NCI-H2196 (cell line): ENCODE measurements around the gene RPS16.
A peak's percentile ranks its signal among the peaks of the same experiment; 100 is the strongest.

Experiments used
- DNase-seq: peaks from one replicate; lab custom pipeline; 2025; ENCODE audit not compliant: unreplicated experiment; lab: John Stamatoyannopoulos, UW

Gene RPS16

DNA sequence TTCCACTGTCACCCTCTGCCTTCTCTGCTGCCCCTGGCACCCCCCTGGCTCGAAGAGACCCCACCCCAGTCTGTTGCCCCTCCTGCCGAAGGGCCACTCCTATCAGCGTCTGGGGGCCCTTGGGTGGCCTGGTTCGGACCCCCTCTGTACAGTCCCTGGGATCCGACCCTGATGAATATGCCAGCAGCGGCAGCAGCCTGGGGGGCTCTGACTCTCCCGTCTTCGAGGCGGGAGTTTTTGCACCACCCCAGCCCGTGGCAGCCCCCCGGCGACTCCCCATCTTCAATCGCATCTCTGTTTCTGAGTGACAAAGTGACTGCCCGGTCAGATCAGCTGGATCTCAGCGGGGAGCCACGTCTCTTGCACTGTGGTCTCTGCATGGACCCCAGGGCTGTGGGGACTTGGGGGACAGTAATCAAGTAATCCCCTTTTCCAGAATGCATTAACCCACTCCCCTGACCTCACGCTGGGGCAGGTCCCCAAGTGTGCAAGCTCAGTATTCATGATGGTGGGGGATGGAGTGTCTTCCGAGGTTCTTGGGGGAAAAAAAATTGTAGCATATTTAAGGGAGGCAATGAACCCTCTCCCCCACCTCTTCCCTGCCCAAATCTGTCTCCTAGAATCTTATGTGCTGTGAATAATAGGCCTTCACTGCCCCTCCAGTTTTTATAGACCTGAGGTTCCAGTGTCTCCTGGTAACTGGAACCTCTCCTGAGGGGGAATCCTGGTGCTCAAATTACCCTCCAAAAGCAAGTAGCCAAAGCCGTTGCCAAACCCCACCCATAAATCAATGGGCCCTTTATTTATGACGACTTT, 27.1 kb downstream of the RPS16 start:
- peak; percentile 27 for DNase-seq

- no peak for DNase-seq
Measured at GRCh38 chr19:39407660-39408391, 27.9 kb downstream of the RPS16 start.

DNA sequence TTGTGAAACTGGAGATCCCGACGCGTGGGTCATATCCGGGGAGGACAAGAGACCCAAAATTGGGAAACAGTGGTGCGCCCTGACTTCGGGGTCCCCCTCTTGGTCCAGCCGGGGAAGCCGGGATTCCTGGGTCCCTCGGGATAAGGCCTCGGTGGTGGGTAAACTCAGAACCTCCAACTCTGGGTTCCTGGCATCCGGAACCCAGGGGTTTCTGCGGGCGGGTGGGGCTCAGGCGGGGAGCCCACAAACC, 28.4 kb downstream of the RPS16 start:
- no peak for DNase-seq

DNA sequence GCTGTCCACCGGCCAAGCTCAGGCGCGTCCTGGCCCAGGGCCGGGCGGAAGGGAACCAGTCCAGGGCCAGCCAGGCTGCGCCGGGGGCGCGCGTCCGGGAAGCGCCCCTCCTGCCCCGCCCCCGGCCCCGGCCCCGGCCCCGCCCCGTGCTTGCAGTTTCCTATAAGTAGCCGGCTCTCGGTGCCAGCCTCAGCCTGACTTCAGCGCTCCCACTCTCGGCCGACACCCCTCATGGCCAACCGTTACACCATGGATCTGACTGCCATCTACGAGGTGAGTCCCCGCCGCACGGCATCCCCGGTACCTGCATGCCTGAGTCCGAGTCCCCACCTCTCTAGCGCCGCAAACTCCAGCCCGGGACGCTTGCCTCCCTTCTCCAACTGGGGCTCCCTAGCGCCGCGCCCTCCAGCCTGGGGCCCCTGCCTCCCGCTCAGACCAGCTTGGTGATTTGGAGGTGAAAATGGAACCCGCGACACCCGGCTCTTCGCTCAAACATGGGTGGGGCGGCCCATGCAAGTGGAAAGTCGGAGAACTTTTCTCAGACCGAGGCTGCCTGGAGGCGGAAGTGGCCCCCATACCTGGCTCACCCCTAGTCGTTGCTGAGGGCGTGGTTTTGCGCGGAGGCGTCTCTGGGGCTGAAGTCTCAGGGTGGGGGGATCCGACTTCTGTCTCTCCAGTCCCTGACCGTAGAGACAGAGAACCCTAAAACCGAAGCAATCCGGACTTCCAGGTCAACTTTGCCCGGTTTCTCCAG, 28.9 kb downstream of the RPS16 start, which contains the start of gene ZFP36:
Gene ZFP36 (plus strand): TSS at position 192 of the 754 bp plus-strand sequence. CDS start 58 bp downstream, at position 250.
- peak; percentile 68 for DNase-seq

GRCh38 chr19:39405958-39406655, 29.6 kb downstream of the RPS16 start:
- DNase-seq: no peak

- DNase-seq: no peak
Measured at GRCh38 chr19:39405261-39405957, 30.3 kb downstream of the RPS16 start.

- no peak for DNase-seq
Measured at GRCh38 chr19:39403331-39404312, 32.1 kb downstream of the RPS16 start.

- DNase-seq: peak; percentile 76
Measured at GRCh38 chr19:39402346-39403300, 33.1 kb downstream of the RPS16 start.

GRCh38 chr19:39401549-39402345, 34.0 kb downstream of the RPS16 start:
- DNase-seq: no peak

GRCh38 chr19:39401070-39401548, 34.6 kb downstream of the RPS16 start:
- DNase-seq: no peak

DNA sequence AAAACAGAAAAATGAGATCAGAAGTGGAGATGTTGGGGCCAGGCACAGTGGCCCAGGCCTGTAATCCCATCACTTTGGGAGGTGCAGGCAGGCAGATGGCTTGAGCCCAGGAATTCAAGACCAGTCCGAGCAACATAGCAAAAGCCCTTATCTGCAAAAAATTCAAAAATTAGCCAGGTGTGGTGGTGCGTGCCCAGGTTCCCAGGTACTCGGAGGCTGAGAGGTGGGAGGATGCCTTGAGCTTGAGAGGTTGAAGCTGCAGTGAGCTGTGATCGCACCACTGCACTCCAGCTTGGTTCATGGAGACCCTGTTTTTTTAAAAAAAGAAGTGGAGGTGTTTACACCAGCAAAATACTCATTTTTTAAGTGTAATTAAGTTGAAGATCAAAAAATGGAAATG, 35.7 kb downstream of the RPS16 start:
- DNase-seq: no peak

GRCh38 chr19:39399668-39400050, 36.1 kb downstream of the RPS16 start:
- no peak for DNase-seq

DNA sequence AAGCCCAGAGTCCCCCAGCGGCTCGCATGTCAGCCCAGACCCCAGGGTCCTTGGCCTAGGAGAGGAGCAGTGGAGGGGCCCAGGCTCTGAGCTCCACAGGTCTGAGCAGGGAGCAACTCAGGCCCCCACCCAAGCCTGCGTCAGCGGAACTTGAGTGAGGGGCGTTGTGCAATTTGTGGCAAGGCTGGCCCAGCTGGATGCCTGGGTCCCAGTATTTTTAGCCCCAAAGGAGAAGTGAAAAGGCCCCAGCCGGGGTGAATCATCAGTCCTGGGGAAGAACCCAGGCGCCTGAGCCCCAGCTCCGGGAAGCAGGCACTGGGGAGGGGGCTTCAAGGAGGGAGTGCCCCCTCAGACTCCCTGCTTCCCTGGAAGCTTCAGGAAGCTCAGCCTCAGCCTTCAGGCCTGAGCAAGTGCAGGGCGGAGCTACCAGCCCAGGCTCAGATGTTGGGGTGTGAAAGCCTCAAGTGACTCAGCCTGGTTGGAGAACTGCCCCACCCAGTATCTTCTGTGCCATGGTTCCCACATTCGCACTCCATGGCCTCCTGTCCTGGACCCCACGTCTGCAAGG, 37.4 kb downstream of the RPS16 start:
- DNase-seq: no peak

DNA sequence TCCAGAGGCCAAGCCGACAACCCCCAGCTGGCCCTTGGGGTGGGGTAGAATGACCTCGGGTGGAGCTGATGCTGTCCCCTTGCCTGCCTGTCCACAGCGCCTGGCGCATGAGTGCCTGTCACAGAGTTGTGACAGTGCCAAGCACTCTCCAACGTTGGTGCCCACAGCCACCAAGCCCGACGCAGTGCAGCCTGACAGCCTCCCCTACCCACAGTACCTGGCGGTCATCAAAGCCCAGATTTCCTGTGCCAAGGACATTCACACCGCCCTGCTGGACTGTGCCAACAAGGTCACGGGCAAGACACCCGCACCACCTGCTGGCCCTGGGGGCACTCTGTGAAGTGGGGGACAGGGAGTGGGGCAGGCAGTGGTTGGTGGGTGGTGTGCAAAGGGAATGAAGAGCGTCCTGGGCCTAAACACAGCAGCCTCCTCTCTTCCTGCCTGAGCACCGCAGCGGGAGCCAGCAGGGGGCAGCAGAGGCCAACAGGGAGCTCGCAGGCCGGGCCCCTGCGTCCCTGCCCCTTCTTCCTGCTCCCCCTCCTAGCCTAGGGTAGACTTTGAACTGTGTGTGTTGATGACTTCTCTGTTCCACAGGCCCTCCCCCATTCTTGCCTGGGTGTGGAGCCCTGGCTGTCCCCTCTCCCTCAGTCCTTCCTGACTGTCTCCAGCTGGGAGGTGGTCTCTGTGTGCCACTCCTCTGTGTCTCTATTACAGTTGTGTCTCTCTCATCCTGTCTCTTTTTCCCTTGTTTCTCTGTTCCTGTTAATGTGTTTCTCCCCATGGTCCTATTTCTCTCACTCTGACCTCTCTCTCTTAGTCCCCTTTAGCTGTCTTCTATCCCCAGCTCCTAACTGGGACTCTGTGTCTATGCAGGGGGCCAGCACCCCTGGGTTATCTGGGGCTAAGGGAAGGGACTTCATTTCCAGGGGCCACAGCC, 38.1 kb downstream of the RPS16 start:
- DNase-seq: peak; percentile 79

DNA sequence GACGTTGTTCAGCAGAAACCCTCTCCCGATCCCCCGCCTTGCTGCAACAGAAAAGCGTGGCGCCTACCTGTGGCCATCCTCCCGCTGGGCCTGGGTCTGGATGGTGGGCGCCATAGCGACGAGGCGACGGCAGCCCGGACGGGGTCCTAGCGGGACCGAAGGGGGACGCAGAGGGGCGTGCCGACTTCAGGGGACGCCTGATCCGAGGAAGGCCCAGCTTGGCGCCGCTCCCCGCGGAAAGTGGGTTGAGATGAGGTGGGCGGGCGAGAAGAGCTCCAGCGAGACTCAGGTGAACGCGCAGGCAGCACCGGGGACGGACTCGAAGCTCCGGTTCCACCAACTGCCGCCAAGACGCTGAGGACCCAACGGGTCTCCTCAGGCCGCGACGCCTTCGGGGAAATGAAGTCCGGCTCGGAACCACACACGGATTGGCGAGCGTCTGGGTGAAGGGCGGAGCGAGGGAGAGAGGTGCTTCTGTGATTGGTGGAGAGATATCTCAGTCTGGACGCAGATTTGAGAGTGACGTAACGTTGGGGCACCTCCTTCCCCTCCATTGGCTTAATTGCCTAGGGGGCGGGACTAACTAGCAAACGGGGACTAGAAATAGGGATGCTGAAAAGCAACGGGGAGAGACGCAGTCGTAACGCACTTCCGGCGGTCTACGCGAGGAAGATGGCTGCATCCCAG, 44.9 kb downstream of the RPS16 start, which contains the start of the genes MED29 and PAF1:
Gene MED29 (plus strand): TSS at position 628 of the 687 bp plus-strand sequence. CDS start 45 bp downstream, at position 673.
Gene PAF1 (minus strand): TSS at position 356 of the 687 bp plus-strand sequence. CDS start 242 bp downstream, at position 114.
- peak; percentile 99 for DNase-seq
